Activated B cell treated with CpG ODN at 0.5 μM for 24 hours (primary cell): ENCODE measurements around the gene CDS2. TPM values are rescaled to one million over a fixed set of nuclear protein-coding genes. Genes with fewer than 3 reads are reported as not detected.

Experiments used
- ATAC-seq: fragments of 200-7000 bp; cut with Tn5 transposase; one replicate; pipeline ENCODE4 v1.10.0; 2021; ENCODE audit warnings: low read depth, mild to moderate bottlenecking, moderate library complexity
- CTCF ChIA-PET: fragments of 350-600 bp; sonication (Branson Sonifier 250); formaldehyde crosslinking; loops from one replicate; lab custom pipeline; 2021; ENCODE audit warnings: antibody characterized with exemption; lab: Charles Lee
- POLR2A ChIA-PET: fragments of 350-600 bp; sonication (Branson Sonifier 250); formaldehyde crosslinking; loops from one replicate; lab custom pipeline; 2021; ENCODE audit warnings: antibody characterized with exemption; lab: Charles Lee
- DNase-seq: peaks from one replicate; pipeline ENCODE4 v3.0.0; 2022
- H3K27ac Mint-ChIP-seq: one replicate; pipeline ENCODE4 v1.8.0; 2020; ENCODE audit warnings: mixed read lengths
- H3K27me3 Mint-ChIP-seq: one replicate; pipeline ENCODE4 v1.8.0; 2021; ENCODE audit warnings: mixed read lengths
- H3K36me3 Mint-ChIP-seq: one replicate; pipeline ENCODE4 v1.8.0; 2021; ENCODE audit warnings: low read depth, mixed read lengths
- H3K4me1 Mint-ChIP-seq: one replicate; pipeline ENCODE4 v1.8.0; 2021; ENCODE audit warnings: mixed read lengths
- H3K4me3 Mint-ChIP-seq: one replicate; pipeline ENCODE4 v1.8.0; 2020; ENCODE audit warnings: mild to moderate bottlenecking, mixed read lengths
- H3K9me3 Mint-ChIP-seq: one replicate; pipeline ENCODE4 v1.8.0; 2020; ENCODE audit warnings: mixed read lengths
- CTCF ChIP-seq: fragments of 200-600 bp; IDR thresholded peaks from one replicate; pipeline ENCODE4 v1.8.0; 2022; ENCODE audit warnings: antibody characterized with exemption, mild to moderate bottlenecking
- intact Hi-C: fragments of 100-400 bp; cut with micrococcal nuclease; formaldehyde crosslinking; loops from one replicate; pipeline ENCODE4 v1.15.1; 2024
- total RNA-seq: library from RNA; stranded (reverse); gene quantifications from 2 replicates; pipeline ENCODE4 v1.2.3, GENCODE V29; 2022

The CDS2 gene
- total RNA-seq, 1 donor from 2014 or later = 37.4 TPM

DNA sequence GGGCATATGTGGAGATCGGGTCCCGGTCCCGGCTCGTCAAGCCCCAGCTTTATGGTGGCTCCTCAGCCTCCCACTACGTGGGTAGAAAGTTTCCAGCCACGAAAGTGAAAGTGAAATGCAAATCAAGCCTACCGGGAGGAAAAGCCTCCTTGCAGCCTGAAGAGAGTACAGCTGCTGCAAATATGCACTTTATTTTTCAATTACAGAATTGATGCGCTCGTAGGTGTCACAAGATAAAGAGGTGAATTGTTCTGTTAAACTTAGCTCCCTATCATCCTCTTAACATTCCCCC lies 6.7 kb upstream of the CDS2 start:
- DNase-seq (no peak), ATAC-seq (no peak)
- peaks cover 31% of the 10 kb centered on the region for H3K36me3 Mint-ChIP-seq
- no peak for TF ChIP-seq CTCF
- ChIA-PET CTCF (interaction anchor here (1.0 kb wide), 1 partner anchor 72 kb away, joined by 5 read pairs; no protein-coding TSS in a partner anchor), POLR2A (interaction anchor here (0.5 to 1.6 kb wide), 7 partner anchors 9 to 313 kb away, joined by 3 to 8 read pairs (median 5); no protein-coding TSS in a partner anchor)
- peak overlapping the region; percentile 94 for H3K4me3 Mint-ChIP-seq
- intact Hi-C loops = no loop called here
- H3K9me3 Mint-ChIP-seq = no peaks in the 10 kb centered on the region
- H3K4me1 Mint-ChIP-seq = peaks cover 27% of the 10 kb centered on the region
- no peaks in the 10 kb centered on the region for H3K27me3 Mint-ChIP-seq
- peak overlapping the region; percentile 94 for H3K27ac Mint-ChIP-seq

- intact Hi-C loops = no loop called here
- H3K27me3 Mint-ChIP-seq = no peaks in the 10 kb centered on the region
- H3K4me1 Mint-ChIP-seq = peaks cover 36% of the 10 kb centered on the region
- CTCF ChIA-PET = no interaction called here
- POLR2A ChIA-PET = no interaction called here
- H3K36me3 Mint-ChIP-seq = peaks cover 9% of the 10 kb centered on the region
- no peak for TF ChIP-seq CTCF
- no peaks in the 10 kb centered on the region for H3K9me3 Mint-ChIP-seq
- H3K4me3 Mint-ChIP-seq = no peak overlapping the region
- H3K27ac Mint-ChIP-seq = no peak overlapping the region
- ATAC-seq (no peak), DNase-seq (no peak)
These were observed 3.9 kb upstream of the CDS2 start for GRCh38 chr20:5122873-5123260.

GRCh38 chr20:5127204-5127858 lies 523 bp downstream of the CDS2 start:
- peaks cover 13% of the 10 kb centered on the region for H3K36me3 Mint-ChIP-seq
- H3K9me3 Mint-ChIP-seq = no peaks in the 10 kb centered on the region
- peak overlapping the region; percentile 87 for H3K4me3 Mint-ChIP-seq
- DNase-seq = no peak
- ChIA-PET POLR2A (interaction anchor here (0.6 to 1.8 kb wide), 19 partner anchors 9 to 401 kb away, joined by 3 to 30 read pairs (median 4); no protein-coding TSS in a partner anchor), CTCF (interaction anchor here (0.8 to 3.9 kb wide), 11 partner anchors 26 to 514 kb away, joined by 3 to 106 read pairs (median 4); no protein-coding TSS in a partner anchor)
- intact Hi-C loops = loop anchor here (1.0 to 5.0 kb wide), 3 partner anchors 8 to 825 kb away; partner anchors contain the start of genes MCM8, PCNA and TRMT6
- no peak for TF ChIP-seq CTCF
- no peaks in the 10 kb centered on the region for H3K27me3 Mint-ChIP-seq
- peak; percentile 23 for ATAC-seq
- peak overlapping the region; percentile 89 for H3K27ac Mint-ChIP-seq
- peaks cover 33% of the 10 kb centered on the region for H3K4me1 Mint-ChIP-seq

GRCh38 chr20:5127859-5128424 lies 1.1 kb downstream of the CDS2 start:
- ATAC-seq = no peak
- CTCF ChIA-PET = interaction anchor here (0.6 to 3.9 kb wide), 4 partner anchors 11 to 314 kb away, joined by 3 to 106 read pairs (median 6); no protein-coding TSS in a partner anchor
- POLR2A ChIA-PET = interaction anchor here (0.6 to 1.8 kb wide), 5 partner anchors 12 to 314 kb away, joined by 4 to 26 read pairs (median 5); no protein-coding TSS in a partner anchor
- H3K4me1 Mint-ChIP-seq = peaks cover 33% of the 10 kb centered on the region
- peak overlapping the region; percentile 87 for H3K4me3 Mint-ChIP-seq
- DNase-seq = no peak
- peaks cover 13% of the 10 kb centered on the region for H3K36me3 Mint-ChIP-seq
- intact Hi-C loops = loop anchor here (1.0 to 5.0 kb wide), 3 partner anchors 9 to 824 kb away; partner anchors contain the start of genes MCM8, PCNA and TRMT6
- no peaks in the 10 kb centered on the region for H3K9me3 Mint-ChIP-seq
- H3K27ac Mint-ChIP-seq = peak overlapping the region; percentile 86
- no peaks in the 10 kb centered on the region for H3K27me3 Mint-ChIP-seq
- no peak for TF ChIP-seq CTCF

- no peak for ATAC-seq
- intact Hi-C loops = loop anchor here (5.0 kb wide), 1 partner anchor 823 kb away; the partner anchor contains the start of genes MCM8 and TRMT6
- Mint-ChIP-seq H3K9me3 (no peaks in the 10 kb centered on the region), H3K27me3 (no peaks in the 10 kb centered on the region), H3K4me1 (peaks cover 33% of the 10 kb centered on the region), H3K27ac (peak overlapping the region; percentile 86), H3K4me3 (no peak overlapping the region), H3K36me3 (peaks cover 15% of the 10 kb centered on the region)
- DNase-seq = no peak
- TF ChIP-seq CTCF = no peak
- CTCF ChIA-PET = interaction anchor here (0.6 kb wide), 1 partner anchor 12 kb away, joined by 3 read pairs; no protein-coding TSS in a partner anchor
- POLR2A ChIA-PET = interaction anchor here (0.6 to 0.8 kb wide), 3 partner anchors 9 to 10 kb away, joined by 3 to 4 read pairs (median 3); no protein-coding TSS in a partner anchor
These were observed 2.1 kb downstream of the CDS2 start for GRCh38 chr20:5128886-5129285.
